Astrocyte (in vitro differentiated cells and primary cell): ENCODE results near the gene KRTAP10-2. TPM values are rescaled to one million over a fixed set of nuclear protein-coding genes. Genes with fewer than 3 reads are reported as not detected.

ENCODE experiments used
- DNase-seq: peaks from one replicate; pipeline ENCODE4 v3.0.0-alpha.2; 2010; ENCODE audit warnings: low read depth
- FAIRE-seq: peaks from 2 replicates; lab custom pipeline; 2011; peaks lifted over from hg19 to GRCh38; lab: Jason Lieb, UNC
- H2AFZ ChIP-seq: 2 replicates; pipeline ENCODE4 v1.6.0; 2012; ENCODE audit warnings: low read depth, low read length, inconsistent platforms
- H3K27ac ChIP-seq: 2 replicates; pipeline ENCODE4 v1.5.1; 2011; ENCODE audit warnings: low read depth, low read length, inconsistent platforms
- H3K27me3 ChIP-seq: 2 replicates; pipeline ENCODE4 v1.6.0; 2011; ENCODE audit warnings: low read length, inconsistent platforms; ENCODE audit not compliant: insufficient read depth
- H3K36me3 ChIP-seq: 2 replicates; pipeline ENCODE4 v1.5.1; 2011; ENCODE audit warnings: low read length, inconsistent platforms; ENCODE audit not compliant: insufficient read depth
- H3K4me1 ChIP-seq: 2 replicates; pipeline ENCODE4 v1.5.1; 2011; ENCODE audit warnings: low read length, inconsistent platforms; ENCODE audit not compliant: insufficient read depth
- H3K4me2 ChIP-seq: 2 replicates; pipeline ENCODE4 v1.6.0; 2012; ENCODE audit warnings: low read length, inconsistent platforms
- H3K4me3 ChIP-seq: 2 replicates; pipeline ENCODE4 v1.5.1; 2011; ENCODE audit warnings: low read depth, mild to moderate bottlenecking, low read length, inconsistent platforms; ENCODE audit not compliant: insufficient read depth
- H3K79me2 ChIP-seq: 2 replicates; pipeline ENCODE4 v1.6.0; 2012; ENCODE audit warnings: mild to moderate bottlenecking, low read length, inconsistent platforms; ENCODE audit not compliant: insufficient read depth
- H3K9ac ChIP-seq: 2 replicates; pipeline ENCODE4 v1.6.0; 2012; ENCODE audit warnings: mild to moderate bottlenecking, low read length, inconsistent platforms
- H3K9me3 ChIP-seq: 2 replicates; pipeline ENCODE4 v1.5.1; 2012; ENCODE audit warnings: low read depth, mild to moderate bottlenecking, low read length, inconsistent platforms; ENCODE audit not compliant: insufficient read depth
- H4K20me1 ChIP-seq: 2 replicates; pipeline ENCODE4 v1.6.0; 2012; ENCODE audit warnings: low read length, inconsistent platforms; ENCODE audit not compliant: insufficient read depth
- H3K27ac Mint-ChIP-seq: one replicate; pipeline ENCODE4 v1.8.0; 2021; ENCODE audit warnings: mild to moderate bottlenecking, mixed read lengths; ENCODE audit not compliant: unreplicated experiment
- H3K27me3 Mint-ChIP-seq: one replicate; pipeline ENCODE4 v1.8.0; 2021; ENCODE audit warnings: low read depth, mixed read lengths; ENCODE audit not compliant: unreplicated experiment
- H3K36me3 Mint-ChIP-seq: one replicate; pipeline ENCODE4 v1.8.0; 2021; ENCODE audit warnings: low read depth, mixed read lengths; ENCODE audit not compliant: unreplicated experiment
- H3K4me1 Mint-ChIP-seq: one replicate; pipeline ENCODE4 v1.8.0; 2021; ENCODE audit warnings: low read depth, mixed read lengths; ENCODE audit not compliant: unreplicated experiment
- H3K4me3 Mint-ChIP-seq: one replicate; pipeline ENCODE4 v1.8.0; 2021; ENCODE audit warnings: mild to moderate bottlenecking, moderate library complexity, mixed read lengths; ENCODE audit not compliant: unreplicated experiment
- H3K9me3 Mint-ChIP-seq: one replicate; pipeline ENCODE4 v1.8.0; 2021; ENCODE audit warnings: mild to moderate bottlenecking, mixed read lengths; ENCODE audit not compliant: unreplicated experiment
- EZH2 ChIP-seq: IDR thresholded peaks from 2 replicates; pipeline ENCODE4 v1.6.1; 2012; ENCODE audit warnings: mild to moderate bottlenecking, low read length, inconsistent platforms; ENCODE audit not compliant: insufficient read depth
- total RNA-seq: library from RNA; stranded (reverse); gene quantifications from 2 replicates; pipeline ENCODE4 v1.2.1, GENCODE V29; 2021
- TF ChIP-seq, protein P1 (sequence below): IDR thresholded peaks from 2 replicates; pipeline ENCODE4 v1.5.1; 2011; ENCODE audit warnings: low read depth, mild to moderate bottlenecking, inconsistent platforms, low read length, moderate library complexity; ENCODE audit not compliant: insufficient read depth

Gene KRTAP10-2
- total RNA-seq, 1 donor from 2014 or later: not detected

- TF ChIP-seq EZH2: no peak
- TF ChIP-seq, protein P1, sequence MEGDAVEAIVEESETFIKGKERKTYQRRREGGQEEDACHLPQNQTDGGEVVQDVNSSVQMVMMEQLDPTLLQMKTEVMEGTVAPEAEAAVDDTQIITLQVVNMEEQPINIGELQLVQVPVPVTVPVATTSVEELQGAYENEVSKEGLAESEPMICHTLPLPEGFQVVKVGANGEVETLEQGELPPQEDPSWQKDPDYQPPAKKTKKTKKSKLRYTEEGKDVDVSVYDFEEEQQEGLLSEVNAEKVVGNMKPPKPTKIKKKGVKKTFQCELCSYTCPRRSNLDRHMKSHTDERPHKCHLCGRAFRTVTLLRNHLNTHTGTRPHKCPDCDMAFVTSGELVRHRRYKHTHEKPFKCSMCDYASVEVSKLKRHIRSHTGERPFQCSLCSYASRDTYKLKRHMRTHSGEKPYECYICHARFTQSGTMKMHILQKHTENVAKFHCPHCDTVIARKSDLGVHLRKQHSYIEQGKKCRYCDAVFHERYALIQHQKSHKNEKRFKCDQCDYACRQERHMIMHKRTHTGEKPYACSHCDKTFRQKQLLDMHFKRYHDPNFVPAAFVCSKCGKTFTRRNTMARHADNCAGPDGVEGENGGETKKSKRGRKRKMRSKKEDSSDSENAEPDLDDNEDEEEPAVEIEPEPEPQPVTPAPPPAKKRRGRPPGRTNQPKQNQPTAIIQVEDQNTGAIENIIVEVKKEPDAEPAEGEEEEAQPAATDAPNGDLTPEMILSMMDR: no peak
Observed at GRCh38 chr21:44519346-44520325, 31.7 kb downstream of the KRTAP10-2 start.

GRCh38 chr21:44518686-44519085 lies 32.6 kb downstream of the KRTAP10-2 start:
- no peak overlapping the region for H3K9ac ChIP-seq
- H3K4me2 ChIP-seq: no peak overlapping the region
- H3K27ac ChIP-seq: no peak overlapping the region
- H3K79me2 ChIP-seq: no peaks in the 10 kb centered on the region
- no peaks in the 10 kb centered on the region for H4K20me1 ChIP-seq
- Mint-ChIP-seq H3K4me3 (no peak overlapping the region), H3K4me1 (peaks cover 4% of the 10 kb centered on the region), H3K27ac (no peak overlapping the region), H3K36me3 (peaks cover 6% of the 10 kb centered on the region), H3K27me3 (peaks cover 44% of the 10 kb centered on the region), H3K9me3 (peaks cover 21% of the 10 kb centered on the region)
- H3K4me1 ChIP-seq: no peaks in the 10 kb centered on the region
- no peaks in the 10 kb centered on the region for H3K27me3 ChIP-seq
- H2AFZ ChIP-seq: no peak overlapping the region
- DNase-seq (no peak), FAIRE-seq (no peak)
- no peaks in the 10 kb centered on the region for H3K36me3 ChIP-seq
- peaks cover 15% of the 10 kb centered on the region for H3K9me3 ChIP-seq
- H3K4me3 ChIP-seq: no peak overlapping the region
- TF ChIP-seq, protein P1: no peak
- TF ChIP-seq EZH2: no peak

More at GRCh38 chr21:44519346-44520325, 31.7 kb downstream of the KRTAP10-2 start:
- Histone ChIP-seq H3K9me3 (peaks cover 22% of the 10 kb centered on the region), H3K4me2 (no peak overlapping the region), H3K4me3 (no peak overlapping the region), H3K79me2 (no peaks in the 10 kb centered on the region), H3K27ac (no peak overlapping the region), H4K20me1 (no peaks in the 10 kb centered on the region), H3K4me1 (no peaks in the 10 kb centered on the region), H2AFZ (no peak overlapping the region), H3K36me3 (no peaks in the 10 kb centered on the region), H3K9ac (no peak overlapping the region), H3K27me3 (no peaks in the 10 kb centered on the region)
- Mint-ChIP-seq H3K27me3 (peaks cover 43% of the 10 kb centered on the region), H3K36me3 (peaks cover 6% of the 10 kb centered on the region), H3K9me3 (peaks cover 21% of the 10 kb centered on the region), H3K4me3 (no peak overlapping the region), H3K27ac (no peak overlapping the region), H3K4me1 (peaks cover 4% of the 10 kb centered on the region)
- FAIRE-seq (no peak), DNase-seq (no peak)
